Gastrocnemius medialis (tissue), 4 donors: ENCODE measurements around the gene KRT4.

ENCODE experiments used
- CTCF ChIP-seq, 5 experiments: fragments of 450-650 bp in 3 of 5; fragments of 200-600 bp in 2 of 5; sonication (generic) in 2 of 5; IDR thresholded peaks in 4 of 5; conservative IDR thresholded peaks in 1 of 5; 1 replicate in 4 of 5; 2 replicates in 1 of 5; pipeline ENCODE4 v1.5.1; 2016 to 2019; ENCODE audit warnings: antibody characterized with exemption in 5 of 5, mild to moderate bottlenecking in 3 of 5, moderate library complexity in 3 of 5
- POLR2A ChIP-seq, 2 donors: fragments of 450-650 bp; IDR thresholded peaks; one replicate each; pipeline ENCODE4 v1.6.1; 2017; ENCODE audit warnings: antibody characterized with exemption in 2 of 2, mild to moderate bottlenecking in 2 of 2, moderate library complexity in 2 of 2

- no peak for TF ChIP-seq POLR2A (IDR thresholded peaks at IDR 0.05)
- TF ChIP-seq CTCF (IDR thresholded peaks at IDR 0.05 in 4 of 5, conservative IDR thresholded peaks at IDR 0.05 in 1 of 5), result no peak
Observed at GRCh38 chr12:52806821-52807543, 6.9 kb downstream of the KRT4 start.
